ENCODE measurements around the gene PSMD1. TPM values are rescaled to one million over a fixed set of nuclear protein-coding genes. Genes with fewer than 3 reads are reported as not detected.
"Not testable (repeated sequence)": the region's sequence is repeated elsewhere in the genome, so short reads cannot be mapped to it uniquely, and the experiment has no call there.

Gene PSMD1
- total RNA-seq, 1 donor from 2014 or later = 111 TPM

GRCh38 chr2:231058761-231059550 lies 2.3 kb downstream of the PSMD1 start:
- no peak for DNase-seq

- no peak for DNase-seq
Observed at GRCh38 chr2:231059756-231060155, 3.1 kb downstream of the PSMD1 start.

GRCh38 chr2:231062776-231063175 lies 6.1 kb downstream of the PSMD1 start:
- no peak for DNase-seq

GRCh38 chr2:231063347-231063746 lies 6.7 kb downstream of the PSMD1 start:
- DNase-seq = no peak

GRCh38 chr2:231065966-231066365 lies 9.3 kb downstream of the PSMD1 start:
- DNase-seq = no peak

- not testable (repeated sequence) for DNase-seq
Observed at GRCh38 chr2:231067531-231067930, 10.9 kb downstream of the PSMD1 start.

- DNase-seq = no peak
Observed at GRCh38 chr2:231068525-231069222, 12.0 kb downstream of the PSMD1 start.

GRCh38 chr2:231069379-231070054 lies 12.8 kb downstream of the PSMD1 start:
- no peak for DNase-seq

- no peak for DNase-seq
Observed at GRCh38 chr2:231084565-231084964, 27.9 kb downstream of the PSMD1 start.

GRCh38 chr2:231088754-231089153 lies 32.1 kb downstream of the PSMD1 start:
- DNase-seq = no peak

- no peak for DNase-seq
Observed at GRCh38 chr2:231093933-231094332, 37.3 kb downstream of the PSMD1 start.

- DNase-seq = no peak
Observed at GRCh38 chr2:231094736-231095346, 38.2 kb downstream of the PSMD1 start.

GRCh38 chr2:231099918-231100317 lies 43.3 kb downstream of the PSMD1 start:
- DNase-seq = no peak

- not testable (repeated sequence) for DNase-seq
Observed at GRCh38 chr2:231100321-231100720, 43.7 kb downstream of the PSMD1 start.

GRCh38 chr2:231100990-231101389 lies 44.3 kb downstream of the PSMD1 start:
- DNase-seq = no peak

- no peak for DNase-seq
Observed at GRCh38 chr2:231102772-231103171, 46.1 kb downstream of the PSMD1 start.

- peak; percentile 44 for DNase-seq
Observed at GRCh38 chr2:231104115-231104713, 47.5 kb downstream of the PSMD1 start.

- DNase-seq = no peak
Observed at GRCh38 chr2:231110551-231110950, 53.9 kb downstream of the PSMD1 start.

- DNase-seq = no peak
Observed at GRCh38 chr2:231111987-231112386, 55.3 kb downstream of the PSMD1 start.

GRCh38 chr2:231113489-231113888 lies 56.8 kb downstream of the PSMD1 start:
- DNase-seq = no peak

GRCh38 chr2:231115651-231116050 lies 59.0 kb downstream of the PSMD1 start:
- DNase-seq = no peak

GRCh38 chr2:231117148-231117547 lies 60.5 kb downstream of the PSMD1 start:
- DNase-seq = no peak
